PC-3 (cell line): ENCODE data around the gene TMOD4.

Experiments used
- CTCF ChIP-seq: fragments of 300-600 bp; sonication (generic); conservative IDR thresholded peaks from 2 replicates; pipeline ENCODE4 v1.5.1; 2017; ENCODE audit warnings: antibody characterized with exemption, low read depth, mild to moderate bottlenecking, low read length
- EZH2 ChIP-seq: fragments of 300-600 bp; sonication (generic); IDR thresholded peaks from one replicate; pipeline ENCODE4 v1.6.1; 2017; ENCODE audit warnings: antibody characterized with exemption, mild to moderate bottlenecking, low read length; ENCODE audit not compliant: unreplicated experiment
- EZH2phosphoT487 ChIP-seq: fragments of 300-600 bp; sonication (generic); IDR thresholded peaks from 2 replicates; pipeline ENCODE4 v1.6.1; 2018; ENCODE audit warnings: mild to moderate bottlenecking, antibody characterized with exemption, low read length, borderline replicate concordance

GRCh38 chr1:151144474-151145303 is 31.1 kb downstream of the TMOD4 start:
- TF ChIP-seq CTCF (no peak), EZH2 (no peak), EZH2phosphoT487 (no peak)
